Neuronal stem cell (in vitro differentiated cells): Measurements from ENCODE around the gene CSF2RB.

ENCODE experiments used
- DNase-seq: peaks from one replicate; pipeline ENCODE4 v3.0.0-alpha.2; 2013; ENCODE audit warnings: low spot score
- H2AFZ ChIP-seq: one replicate; pipeline ENCODE4 v1.6.1; 2013; ENCODE audit warnings: mild to moderate bottlenecking, low read length, inconsistent platforms
- H2AK5ac ChIP-seq: 2 replicates; pipeline ENCODE4 v1.6.1; 2013; ENCODE audit warnings: low read depth, mild to moderate bottlenecking, inconsistent platforms, low read length, moderate library complexity, mixed read lengths
- H2BK120ac ChIP-seq: 2 replicates; pipeline ENCODE4 v1.6.1; 2013; ENCODE audit warnings: low read depth, mild to moderate bottlenecking, inconsistent platforms, low read length, moderate library complexity, mixed read lengths
- H2BK12ac ChIP-seq: one replicate; pipeline ENCODE4 v1.6.1; 2013; ENCODE audit warnings: low read length, inconsistent platforms
- H2BK15ac ChIP-seq: 2 replicates; pipeline ENCODE4 v1.6.1; 2013; ENCODE audit warnings: mild to moderate bottlenecking, low read length, inconsistent platforms, mixed read lengths
- H2BK5ac ChIP-seq: one replicate; pipeline ENCODE4 v1.6.1; 2013; ENCODE audit warnings: inconsistent platforms, mild to moderate bottlenecking, low read length, moderate library complexity
- H3K14ac ChIP-seq: one replicate; pipeline ENCODE4 v1.6.1; 2013; ENCODE audit warnings: low read length, inconsistent platforms
- H3K18ac ChIP-seq: 2 replicates; pipeline ENCODE4 v1.6.1; 2013; ENCODE audit warnings: low read length, inconsistent platforms
- H3K23ac ChIP-seq: 2 replicates; pipeline ENCODE4 v1.6.1; 2013; ENCODE audit warnings: low read depth, mild to moderate bottlenecking, mixed read lengths, low read length, inconsistent platforms; ENCODE audit not compliant: poor library complexity
- H3K27ac ChIP-seq: replicated peaks from 3 replicates; pipeline ENCODE4 v1.5.1; 2013; ENCODE audit warnings: low read length, inconsistent platforms
- H3K27me3 ChIP-seq, 3 experiments: 2 replicates each; pipeline ENCODE4 v1.6.1; 2013; ENCODE audit warnings: low read length in 3 of 3, mild to moderate bottlenecking in 2 of 3, inconsistent platforms in 1 of 3, low read depth in 1 of 3, mixed read lengths in 1 of 3, moderate library complexity in 1 of 3; ENCODE audit not compliant: control insufficient read depth in 3 of 3, insufficient read depth in 3 of 3
- H3K36me3 ChIP-seq, 2 donors: replicated peaks in 1 of 2; 2 replicates each; pipeline ENCODE4 v1.6.1; 2013; ENCODE audit warnings: low read length in 2 of 2; ENCODE audit not compliant: control insufficient read depth in 2 of 2, insufficient read depth in 2 of 2
- H3K4ac ChIP-seq: 2 replicates; pipeline ENCODE4 v1.6.1; 2013; ENCODE audit warnings: inconsistent platforms, mild to moderate bottlenecking, low read length, moderate library complexity
- H3K4me1 ChIP-seq, 2 donors: 1 replicate in 1 of 2; 2 replicates in 1 of 2; pipeline ENCODE4 v1.6.1; 2013; ENCODE audit warnings: low read length in 2 of 2, low read depth in 1 of 2; ENCODE audit not compliant: control insufficient read depth in 2 of 2, insufficient read depth in 1 of 2
- H3K4me2 ChIP-seq: one replicate; pipeline ENCODE4 v1.6.1; 2013; ENCODE audit warnings: mild to moderate bottlenecking, low read length, inconsistent platforms; ENCODE audit not compliant: insufficient read depth, poor library complexity, severe bottlenecking
- H3K4me3 ChIP-seq, 2 donors: 2 replicates each; pipeline ENCODE4 v1.5.1; 2013; ENCODE audit warnings: low read length in 2 of 2, mild to moderate bottlenecking in 2 of 2, inconsistent platforms in 1 of 2, moderate library complexity in 1 of 2
- H3K79me1 ChIP-seq: one replicate; pipeline ENCODE4 v1.6.1; 2013; ENCODE audit warnings: low read depth, mild to moderate bottlenecking, inconsistent platforms, low read length, moderate library complexity
- H3K9ac ChIP-seq: one replicate; pipeline ENCODE4 v1.6.1; 2013; ENCODE audit warnings: mild to moderate bottlenecking, low read depth, low read length, inconsistent platforms; ENCODE audit not compliant: poor library complexity
- H3K9me3 ChIP-seq, 2 donors: replicated peaks in 1 of 2; 2 replicates each; pipeline versions ENCODE3 to v1.6.1; 2013; ENCODE audit warnings: low read length in 2 of 2, mild to moderate bottlenecking in 2 of 2, inconsistent platforms in 1 of 2, low read depth in 1 of 2, mixed read lengths in 1 of 2, moderate library complexity in 1 of 2; ENCODE audit not compliant: control insufficient read depth in 2 of 2, insufficient read depth in 1 of 2
- H4K8ac ChIP-seq: one replicate; pipeline ENCODE4 v1.6.1; 2013; ENCODE audit warnings: low read depth, mild to moderate bottlenecking, inconsistent platforms, low read length, moderate library complexity
- H4K91ac ChIP-seq: one replicate; pipeline ENCODE4 v1.6.1; 2013; ENCODE audit warnings: low read length, low read depth, mild to moderate bottlenecking, inconsistent platforms; ENCODE audit not compliant: poor library complexity
- WGBS, 2 donors: extraction: QIAGEN DNeasy Blood & Tissue Kit; methylation state at CpG; one replicate each; pipeline ENCODE4 v1.1.7; 2013; ENCODE audit warnings: missing lambda C conversion rate in 2 of 2, mixed read lengths in 1 of 2; ENCODE audit not compliant: insufficient read length in 2 of 2, insufficient replicate concordance in 1 of 2; ENCODE audit errors: extremely low coverage in 2 of 2; 5-methylcytosine and 5-hydroxymethylcytosine counted together

Gene CSF2RB

GRCh38 chr22:36934418-36935312 is 21.2 kb downstream of the CSF2RB start:
- Histone ChIP-seq H3K27ac (no peak overlapping the region), H2AFZ (no peak overlapping the region), H2BK5ac (no peak overlapping the region), H3K23ac (no peak overlapping the region), H4K8ac (no peak overlapping the region), H3K79me1 (no peaks in the 10 kb centered on the region), H3K4me3 (no peak overlapping the region), H3K4me2 (no peak overlapping the region), H3K36me3 (no peaks in the 10 kb centered on the region), H3K14ac (no peak overlapping the region), H2BK12ac (no peak overlapping the region), H2BK120ac (no peak overlapping the region), H3K4me1 (peaks cover 0 to 2% of the 10 kb centered on the region in 2 donors), H3K18ac (no peak overlapping the region), H3K9me3 (no peaks in the 10 kb centered on the region), H2BK15ac (no peak overlapping the region), H3K9ac (no peak overlapping the region), H3K27me3 (peaks cover 0 to 26% (median 0%) of the 10 kb centered on the region in 3 experiments), H2AK5ac (no peak overlapping the region), H3K4ac (no peak overlapping the region), H4K91ac (no peak overlapping the region)
- no peak for DNase-seq
- no CpG with 5 or more reads among the region's 10 CpGs for WGBS, 2 donors

DNA sequence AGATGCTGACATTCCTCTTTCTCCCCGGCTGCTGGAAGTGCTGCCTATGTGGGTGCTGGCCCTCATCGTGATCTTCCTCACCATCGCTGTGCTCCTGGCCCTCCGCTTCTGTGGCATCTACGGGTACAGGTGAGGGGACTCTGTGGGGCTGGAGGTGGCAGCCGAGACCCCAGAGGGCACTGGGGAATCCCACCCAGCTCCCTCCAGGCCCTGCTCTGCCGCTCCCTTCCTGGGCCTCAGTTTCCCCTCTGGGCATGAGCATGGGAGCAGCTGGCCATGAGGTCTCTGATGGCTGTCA is 21.8 kb downstream of the CSF2RB start:
- Histone ChIP-seq H3K18ac (no peak overlapping the region), H4K91ac (no peak overlapping the region), H2AK5ac (peak overlapping the region; percentile 72), H3K9ac (no peak overlapping the region), H2BK12ac (no peak overlapping the region), H3K4me1 (peaks cover 0 to 2% of the 10 kb centered on the region in 2 donors), H3K36me3 (no peaks in the 10 kb centered on the region), H2BK15ac (no peak overlapping the region), H4K8ac (no peak overlapping the region), H3K4me3 (no peak overlapping the region), H3K9me3 (no peaks in the 10 kb centered on the region), H3K4ac (no peak overlapping the region), H3K14ac (no peak overlapping the region), H3K79me1 (no peaks in the 10 kb centered on the region), H3K23ac (no peak overlapping the region), H3K27ac (no peak overlapping the region), H3K27me3 (peaks cover 0 to 26% (median 0%) of the 10 kb centered on the region in 3 experiments), H2AFZ (no peak overlapping the region), H2BK120ac (no peak overlapping the region), H3K4me2 (no peak overlapping the region), H2BK5ac (no peak overlapping the region)
- DNase-seq, result no peak
- WGBS, 2 donors, result no CpG with 5 or more reads among the region's 7 CpGs

DNA sequence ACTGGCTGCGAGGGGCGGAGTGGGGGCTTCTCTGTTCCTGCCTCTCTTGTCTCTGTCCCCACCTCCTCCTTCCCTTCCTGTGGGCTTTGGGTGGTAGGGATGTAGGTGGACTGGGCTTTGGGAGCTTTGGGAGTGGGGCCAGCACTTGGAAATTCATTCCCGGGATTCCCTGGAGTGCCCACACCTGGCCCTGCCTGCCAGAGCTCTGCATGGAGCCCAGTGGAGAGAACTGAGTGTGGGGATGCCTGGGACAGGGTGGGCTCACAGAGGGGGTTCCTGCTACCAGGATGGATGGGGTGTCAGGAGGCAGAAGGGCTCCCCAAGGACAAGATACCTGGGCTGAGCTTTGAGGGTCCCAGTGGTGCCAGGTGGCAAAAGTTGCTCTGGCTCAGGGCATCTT is 22.3 kb downstream of the CSF2RB start:
- no peaks in the 10 kb centered on the region for H3K36me3 ChIP-seq
- H2BK12ac ChIP-seq, result peak overlapping the region; percentile 31
- H3K9ac ChIP-seq, result peak overlapping the region; percentile 57
- peak overlapping the region; percentile 86 for H2AK5ac ChIP-seq
- H2BK5ac ChIP-seq, result no peak overlapping the region
- H3K79me1 ChIP-seq, result no peaks in the 10 kb centered on the region
- no peaks in the 10 kb centered on the region for H3K4me1 ChIP-seq
- no peak overlapping the region for H3K4ac ChIP-seq
- no peaks in the 10 kb centered on the region for H3K9me3 ChIP-seq
- H4K8ac ChIP-seq, result no peak overlapping the region
- H3K27ac ChIP-seq, result no peak overlapping the region
- peak overlapping the region; percentile 27 for H3K18ac ChIP-seq
- H2BK120ac ChIP-seq, result no peak overlapping the region
- H2AFZ ChIP-seq, result no peak overlapping the region
- H2BK15ac ChIP-seq, result peak overlapping the region; percentile 71
- no peak overlapping the region for H3K4me2 ChIP-seq
- no peak overlapping the region for H4K91ac ChIP-seq
- no CpG with 5 or more reads among the region's 3 CpGs for WGBS, 2 donors
- H3K23ac ChIP-seq, result no peak overlapping the region
- H3K14ac ChIP-seq, result peak overlapping the region; percentile 25
- H3K27me3 ChIP-seq, result peaks cover 0 to 27% (median 0%) of the 10 kb centered on the region in 3 experiments
- DNase-seq, result no peak
- no peak overlapping the region for H3K4me3 ChIP-seq

GRCh38 chr22:36936362-36937116 is 23.1 kb downstream of the CSF2RB start:
- H2BK12ac ChIP-seq, result no peak overlapping the region
- no peak overlapping the region for H3K4ac ChIP-seq
- no peak overlapping the region for H2AFZ ChIP-seq
- no peaks in the 10 kb centered on the region for H3K9me3 ChIP-seq
- H2BK120ac ChIP-seq, result no peak overlapping the region
- peak overlapping the region; percentile 57 for H3K18ac ChIP-seq
- H3K14ac ChIP-seq, result peak overlapping the region; percentile 71
- H2AK5ac ChIP-seq, result peak overlapping the region; percentile 86
- H3K9ac ChIP-seq, result peak overlapping the region; percentile 57
- no peak overlapping the region for H3K4me2 ChIP-seq
- H3K4me1 ChIP-seq, result no peaks in the 10 kb centered on the region
- no peak for DNase-seq
- H3K23ac ChIP-seq, result no peak overlapping the region
- no peaks in the 10 kb centered on the region for H3K36me3 ChIP-seq
- no peak overlapping the region for H2BK15ac ChIP-seq
- no CpG with 5 or more reads among the region's 20 CpGs for whole genome bisulfite sequencing, 2 donors
- H3K79me1 ChIP-seq, result no peaks in the 10 kb centered on the region
- no peak overlapping the region for H3K27ac ChIP-seq
- peaks cover 0 to 22% (median 0%) of the 10 kb centered on the region in 3 experiments for H3K27me3 ChIP-seq
- no peak overlapping the region for H3K4me3 ChIP-seq
- H4K91ac ChIP-seq, result no peak overlapping the region
- no peak overlapping the region for H4K8ac ChIP-seq
- peak overlapping the region; percentile 22 for H2BK5ac ChIP-seq
